GM23338 (cell line): ENCODE measurements around the gene CGNL1.

Source experiments
- EZH2 ChIP-seq: fragments of 200-600 bp; sonication (generic); IDR thresholded peaks from one replicate; pipeline ENCODE4 v1.8.0; 2017; ENCODE audit warnings: antibody characterized with exemption, mild to moderate bottlenecking, low read depth; ENCODE audit not compliant: unreplicated experiment
- POLR2AphosphoS5 ChIP-seq: IDR thresholded peaks from 2 replicates; pipeline ENCODE4 v1.6.1; 2016; ENCODE audit warnings: antibody characterized with exemption, low read depth
- ZNF114 ChIP-seq: fragments of 250-450 bp; sonication (Bioruptor Pico); IDR thresholded peaks from 2 replicates; pipeline ENCODE4 v1.5.0; 2020; ENCODE audit warnings: mild to moderate bottlenecking, moderate library complexity
- TF ChIP-seq, protein P1 (sequence below), 2 experiments: fragments of 200-600 bp in 1 of 2; sonication (generic) in 1 of 2; conservative IDR thresholded peaks; 2 replicates each; pipeline versions ENCODE4 v1.5.1 to v1.6.1; 2016 to 2017; ENCODE audit warnings: antibody characterized with exemption in 2 of 2, low read depth in 2 of 2, mild to moderate bottlenecking in 2 of 2, moderate library complexity in 1 of 2

GRCh38 chr15:57423599-57424140, 47.4 kb downstream of the CGNL1 start:
- TF ChIP-seq, protein P1, sequence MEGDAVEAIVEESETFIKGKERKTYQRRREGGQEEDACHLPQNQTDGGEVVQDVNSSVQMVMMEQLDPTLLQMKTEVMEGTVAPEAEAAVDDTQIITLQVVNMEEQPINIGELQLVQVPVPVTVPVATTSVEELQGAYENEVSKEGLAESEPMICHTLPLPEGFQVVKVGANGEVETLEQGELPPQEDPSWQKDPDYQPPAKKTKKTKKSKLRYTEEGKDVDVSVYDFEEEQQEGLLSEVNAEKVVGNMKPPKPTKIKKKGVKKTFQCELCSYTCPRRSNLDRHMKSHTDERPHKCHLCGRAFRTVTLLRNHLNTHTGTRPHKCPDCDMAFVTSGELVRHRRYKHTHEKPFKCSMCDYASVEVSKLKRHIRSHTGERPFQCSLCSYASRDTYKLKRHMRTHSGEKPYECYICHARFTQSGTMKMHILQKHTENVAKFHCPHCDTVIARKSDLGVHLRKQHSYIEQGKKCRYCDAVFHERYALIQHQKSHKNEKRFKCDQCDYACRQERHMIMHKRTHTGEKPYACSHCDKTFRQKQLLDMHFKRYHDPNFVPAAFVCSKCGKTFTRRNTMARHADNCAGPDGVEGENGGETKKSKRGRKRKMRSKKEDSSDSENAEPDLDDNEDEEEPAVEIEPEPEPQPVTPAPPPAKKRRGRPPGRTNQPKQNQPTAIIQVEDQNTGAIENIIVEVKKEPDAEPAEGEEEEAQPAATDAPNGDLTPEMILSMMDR (conservative IDR thresholded peaks at IDR 0.05; ENCODE audit: low read depth in 2 of 2) = no peak
- TF ChIP-seq ZNF114 (CRISPR knock-in tag) (no peak), EZH2 (no peak), POLR2AphosphoS5 (no peak)
